GM12892 (cell line): ENCODE measurements around the gene TF.

Experiments
- DNase-seq: peaks from one replicate; pipeline ENCODE4 v3.0.0; 2011; ENCODE audit not compliant: insufficient read length
- FAIRE-seq: peaks from 2 replicates; lab custom pipeline; 2011; peaks lifted over from hg19 to GRCh38; lab: Jason Lieb, UNC
- POLR2A ChIP-seq: IDR thresholded peaks from 2 replicates; pipeline ENCODE4 v1.6.1; 2011; ENCODE audit warnings: low read depth, low read length, control low read depth
- POLR2AphosphoS5 ChIP-seq: IDR thresholded peaks from 2 replicates; pipeline ENCODE4 v1.6.1; 2011; ENCODE audit warnings: low read depth, low read length, control low read depth
- TAF1 ChIP-seq: IDR thresholded peaks from 2 replicates; pipeline ENCODE4 v1.6.1; 2011; ENCODE audit warnings: low read depth, mild to moderate bottlenecking, control low read depth, low read length, borderline replicate concordance

Gene TF

DNA sequence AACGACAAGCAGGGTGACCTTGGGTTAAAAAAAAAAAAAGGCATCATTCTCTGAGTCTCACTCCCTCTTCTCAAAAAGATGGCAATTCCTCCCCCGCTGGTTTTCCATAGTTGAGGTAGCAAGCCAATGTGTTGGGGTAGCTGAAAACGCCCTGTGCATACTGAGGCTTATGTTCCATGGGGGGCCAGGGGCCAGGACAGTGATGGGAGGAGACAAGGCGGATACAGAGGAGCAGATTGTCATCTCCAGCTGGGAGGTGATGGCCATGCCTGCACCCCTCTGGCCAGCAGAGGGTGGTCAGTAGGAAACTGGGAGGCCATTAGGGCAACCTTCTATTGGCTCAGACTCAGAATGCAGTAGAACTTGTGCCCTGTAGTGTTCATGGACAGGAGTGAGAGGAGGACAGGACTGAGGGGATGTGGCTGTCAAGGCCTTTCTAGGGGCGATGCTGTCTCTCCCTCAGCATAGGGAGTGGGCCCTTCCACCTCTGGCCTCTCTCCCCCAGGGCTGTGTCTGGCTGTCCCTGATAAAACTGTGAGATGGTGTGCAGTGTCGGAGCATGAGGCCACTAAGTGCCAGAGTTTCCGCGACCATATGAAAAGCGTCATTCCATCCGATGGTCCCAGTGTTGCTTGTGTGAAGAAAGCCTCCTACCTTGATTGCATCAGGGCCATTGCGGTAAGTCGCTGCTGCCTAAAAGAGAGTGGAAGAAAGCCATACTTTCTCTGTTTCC is 1.9 kb downstream of the TF start:
- TF ChIP-seq POLR2A (no peak), TAF1 (no peak), POLR2AphosphoS5 (no peak)
- FAIRE-seq, result no peak
- DNase-seq, result no peak

GRCh38 chr3:133749427-133750258 is 3.5 kb downstream of the TF start:
- no peak for TF ChIP-seq POLR2AphosphoS5
- TF ChIP-seq TAF1, result no peak
- TF ChIP-seq POLR2A, result no peak
- FAIRE-seq (no peak), DNase-seq (no peak)

GRCh38 chr3:133750259-133750656 is 4.1 kb downstream of the TF start:
- FAIRE-seq (no peak), DNase-seq (no peak)
- TF ChIP-seq TAF1 (no peak), POLR2A (no peak), POLR2AphosphoS5 (no peak)

DNA sequence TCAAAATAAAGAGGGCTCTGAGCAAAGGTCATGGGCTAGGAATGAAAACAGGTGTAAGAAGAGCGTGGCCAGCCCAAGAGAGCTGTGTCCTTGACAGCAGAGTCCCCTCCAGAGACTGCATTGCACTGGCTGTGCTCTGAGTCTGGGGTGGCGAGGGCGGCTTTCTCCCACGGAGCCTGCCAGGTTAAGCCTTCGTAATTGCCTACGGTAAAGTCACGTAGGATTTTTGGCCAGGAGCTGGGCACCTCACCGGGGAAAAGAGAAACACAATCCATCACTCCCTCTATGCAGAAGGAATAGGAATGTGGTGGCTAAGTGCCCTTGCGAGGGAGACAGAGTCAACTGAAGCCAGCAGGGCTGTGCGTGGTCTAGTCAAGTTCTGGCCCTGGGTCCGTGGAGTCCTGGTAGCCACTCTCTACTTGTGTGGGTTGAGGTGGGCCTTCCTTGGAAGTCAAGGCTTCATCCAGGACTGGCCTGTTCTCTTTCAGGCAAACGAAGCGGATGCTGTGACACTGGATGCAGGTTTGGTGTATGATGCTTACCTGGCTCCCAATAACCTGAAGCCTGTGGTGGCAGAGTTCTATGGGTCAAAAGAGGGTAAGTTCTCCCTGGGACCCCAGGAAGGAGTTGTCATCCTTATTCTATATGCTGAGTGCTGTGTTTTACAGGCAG is 7.0 kb downstream of the TF start:
- DNase-seq, result no peak
- FAIRE-seq, result no peak
- TF ChIP-seq POLR2AphosphoS5 (no peak), POLR2A (no peak), TAF1 (no peak)

- DNase-seq, result no peak
- no peak for FAIRE-seq
- TF ChIP-seq TAF1 (no peak), POLR2A (no peak), POLR2AphosphoS5 (no peak)
Measured at GRCh38 chr3:133753779-133754164, 7.6 kb downstream of the TF start.

DNA sequence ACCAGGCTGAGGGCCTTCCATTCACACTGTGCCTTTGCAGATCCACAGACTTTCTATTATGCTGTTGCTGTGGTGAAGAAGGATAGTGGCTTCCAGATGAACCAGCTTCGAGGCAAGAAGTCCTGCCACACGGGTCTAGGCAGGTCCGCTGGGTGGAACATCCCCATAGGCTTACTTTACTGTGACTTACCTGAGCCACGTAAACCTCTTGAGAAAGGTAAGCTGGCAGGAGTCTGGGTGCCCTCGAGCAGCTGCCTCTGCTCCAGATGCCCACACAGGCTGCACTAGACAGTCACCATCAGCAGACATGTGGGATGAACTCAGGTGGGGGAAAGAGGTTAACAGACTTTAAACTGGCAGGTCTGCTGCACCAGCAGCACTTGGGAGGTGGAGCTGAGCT is 8.3 kb downstream of the TF start:
- DNase-seq, result no peak

GRCh38 chr3:133754973-133755828 is 9.0 kb downstream of the TF start:
- no peak for FAIRE-seq
- TF ChIP-seq TAF1 (no peak), POLR2A (no peak)
- no peak for DNase-seq

More for the DNA sequence above, 8.3 kb downstream of the TF start:
- TF ChIP-seq POLR2A, result no peak
- TF ChIP-seq TAF1, result no peak
- no peak for TF ChIP-seq POLR2AphosphoS5
- no peak for FAIRE-seq

DNA sequence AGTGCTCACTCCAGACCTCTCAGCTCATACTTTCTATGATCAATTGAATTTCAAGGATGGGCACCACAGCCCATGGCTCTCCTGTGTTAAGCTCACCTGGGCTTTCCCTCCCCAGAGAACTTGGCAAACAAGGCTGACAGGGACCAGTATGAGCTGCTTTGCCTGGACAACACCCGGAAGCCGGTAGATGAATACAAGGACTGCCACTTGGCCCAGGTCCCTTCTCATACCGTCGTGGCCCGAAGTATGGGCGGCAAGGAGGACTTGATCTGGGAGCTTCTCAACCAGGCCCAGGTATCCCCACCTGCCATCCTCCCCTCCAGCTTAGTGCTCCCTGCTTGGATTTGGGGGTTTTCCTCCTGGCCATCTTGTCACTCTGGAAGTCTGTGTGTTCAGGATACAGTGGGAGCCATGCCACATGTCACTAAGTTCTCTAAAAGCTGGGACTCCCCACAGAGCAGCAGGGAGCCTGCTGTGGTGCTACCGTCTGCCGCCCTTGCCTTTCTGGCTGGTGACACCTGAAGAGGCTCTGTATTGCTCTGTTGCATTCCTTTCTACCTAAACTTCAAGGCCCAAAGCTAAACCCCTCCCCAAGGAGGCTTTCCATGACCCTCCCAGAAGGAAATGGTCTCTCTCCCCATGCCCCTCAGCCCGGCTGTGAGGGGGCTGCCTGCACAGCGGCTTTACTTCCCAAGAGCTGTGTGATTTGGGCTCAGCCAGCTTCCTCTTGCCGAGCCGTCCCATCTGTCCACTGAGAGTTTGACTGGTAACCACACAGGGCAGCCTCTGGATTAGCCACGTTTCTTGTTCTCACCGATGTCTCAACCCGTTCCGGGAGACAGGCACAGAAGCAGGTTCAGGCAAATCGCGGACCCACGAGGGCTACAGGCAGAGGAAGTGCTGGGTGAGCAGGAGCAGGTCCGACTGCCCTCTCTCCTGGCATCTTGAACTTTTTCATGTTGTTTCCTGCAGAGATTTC is 10.8 kb downstream of the TF start:
- TF ChIP-seq POLR2A (no peak), TAF1 (no peak), POLR2AphosphoS5 (no peak)
- DNase-seq (no peak), FAIRE-seq (no peak)

GRCh38 chr3:133757701-133758567 is 11.7 kb downstream of the TF start:
- TF ChIP-seq POLR2AphosphoS5 (no peak), POLR2A (no peak), TAF1 (no peak)
- DNase-seq (no peak), FAIRE-seq (no peak)

DNA sequence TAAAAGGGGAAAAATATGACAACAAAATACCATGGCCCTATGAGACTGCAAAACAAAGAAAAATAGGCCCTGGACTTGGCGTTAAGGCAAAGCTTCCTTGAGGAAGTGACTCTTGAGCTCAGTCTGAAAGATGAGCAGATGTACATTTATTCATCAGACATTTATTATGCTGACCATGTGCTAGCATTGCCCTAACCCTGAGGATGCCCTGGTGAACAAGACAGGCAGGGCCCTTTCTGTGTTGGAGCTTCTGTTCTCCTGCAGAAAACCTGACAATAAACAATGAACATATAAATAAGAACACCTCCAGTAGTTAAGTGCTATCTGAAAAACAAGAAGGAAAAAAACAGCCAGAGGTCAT is 12.4 kb downstream of the TF start:
- FAIRE-seq, result no peak
- TF ChIP-seq POLR2AphosphoS5, result no peak
- TF ChIP-seq TAF1, result no peak
- no peak for TF ChIP-seq POLR2A

More for the DNA sequence above, 12.4 kb downstream of the TF start:
- no peak for DNase-seq
